Measurements from ENCODE around the gene TSPAN32.
"Not testable (repeated sequence)": the region's sequence is repeated elsewhere in the genome, so short reads cannot be mapped to it uniquely, and the experiment has no call there.

Gene TSPAN32

DNA sequence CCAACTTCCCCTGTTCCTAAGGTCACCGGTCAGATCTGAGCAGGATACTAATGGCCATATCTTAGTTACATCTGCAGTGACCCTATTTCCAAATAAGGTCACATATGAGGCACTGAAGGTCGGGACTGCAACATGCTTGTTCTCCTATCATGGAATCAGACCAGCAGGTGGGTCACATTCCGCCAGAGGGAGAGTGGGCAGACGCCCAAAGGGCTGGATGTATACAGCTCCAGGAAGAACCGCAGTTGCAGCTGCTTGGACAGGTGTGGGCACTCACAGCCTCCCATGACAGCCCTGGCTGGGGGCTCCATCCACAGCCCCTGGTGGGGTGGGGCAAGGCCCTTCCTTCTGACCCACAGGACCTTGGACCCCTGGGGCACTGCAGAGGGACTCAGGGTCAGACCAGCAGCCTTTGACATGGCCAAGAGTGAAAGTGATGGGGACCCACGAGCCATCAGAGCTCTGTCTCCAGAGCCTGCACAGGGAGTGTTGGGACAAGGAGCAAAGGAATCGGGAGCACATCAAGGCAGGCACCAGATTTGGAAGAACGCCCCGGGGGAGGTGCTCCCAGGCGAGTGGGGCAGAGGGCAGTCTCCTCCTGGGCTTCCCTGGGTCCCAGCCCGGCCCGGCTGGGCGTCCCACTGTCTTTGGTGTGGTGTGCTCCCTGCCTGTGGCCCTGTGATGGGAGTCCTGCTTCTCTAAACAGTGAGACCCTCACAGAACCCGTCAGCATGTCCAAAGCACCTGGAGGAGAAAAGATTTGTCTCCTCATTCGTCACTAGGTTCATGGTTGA, 62.0 kb downstream of the TSPAN32 start:
- no peak for DNase-seq (ENCODE audit: low read depth, low spot score)

- not testable (repeated sequence) for DNase-seq (ENCODE audit: low read depth, low spot score)
Measured at GRCh38 chr11:2364386-2364785, 62.6 kb downstream of the TSPAN32 start.

DNA sequence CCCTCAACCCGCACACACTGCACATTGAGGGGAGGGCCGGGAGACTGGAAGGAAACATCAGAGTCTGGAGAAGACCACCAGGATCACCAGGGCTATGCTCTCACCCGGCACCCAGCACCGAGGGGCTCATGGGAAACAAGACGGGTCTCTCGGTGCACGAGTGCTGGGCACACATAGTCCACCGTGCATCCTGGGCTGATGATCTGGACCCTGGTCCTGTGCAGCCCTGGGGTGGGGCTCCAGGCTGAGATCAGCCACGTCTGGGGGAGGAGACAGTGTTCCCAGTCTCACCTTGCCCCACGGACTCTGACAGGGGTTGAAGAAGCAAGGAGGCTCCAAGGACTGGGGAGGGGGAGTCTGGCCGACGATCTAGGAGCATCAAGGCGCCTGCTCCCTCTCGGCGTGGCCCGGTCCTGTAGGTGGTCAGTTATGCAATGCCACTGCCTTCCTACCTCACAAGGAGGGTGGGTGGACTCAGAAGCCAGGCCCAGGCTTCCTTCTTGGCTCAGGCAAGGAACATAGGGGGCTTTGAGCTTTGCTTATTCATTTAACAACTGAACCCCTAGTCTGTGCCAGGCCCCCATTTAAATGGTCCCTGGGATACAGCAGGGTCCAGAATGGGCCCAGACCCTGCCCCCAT, 63.9 kb downstream of the TSPAN32 start:
- no peak for DNase-seq (ENCODE audit: low read depth, low spot score)

DNA sequence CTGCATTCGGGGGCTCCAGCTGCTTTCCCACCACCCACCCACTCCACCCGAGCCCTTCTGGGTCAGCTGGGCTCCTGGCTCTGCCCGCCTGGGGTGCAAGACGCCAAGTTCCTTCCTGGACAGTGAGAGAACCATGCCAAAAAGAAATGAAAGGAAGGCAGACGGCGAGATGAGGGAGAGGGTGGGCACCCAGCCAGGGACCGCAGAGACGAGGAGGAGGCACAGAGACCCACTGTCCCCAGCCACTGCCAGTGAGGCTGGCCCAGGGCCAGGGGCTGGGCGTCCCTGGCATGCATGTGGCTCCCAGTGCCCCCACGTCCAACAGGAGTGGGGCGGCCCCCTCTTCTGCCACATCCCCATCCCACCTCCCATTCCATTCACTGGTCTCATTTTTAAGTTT, 64.5 kb downstream of the TSPAN32 start:
- no peak for DNase-seq (ENCODE audit: low read depth, low spot score)

DNA sequence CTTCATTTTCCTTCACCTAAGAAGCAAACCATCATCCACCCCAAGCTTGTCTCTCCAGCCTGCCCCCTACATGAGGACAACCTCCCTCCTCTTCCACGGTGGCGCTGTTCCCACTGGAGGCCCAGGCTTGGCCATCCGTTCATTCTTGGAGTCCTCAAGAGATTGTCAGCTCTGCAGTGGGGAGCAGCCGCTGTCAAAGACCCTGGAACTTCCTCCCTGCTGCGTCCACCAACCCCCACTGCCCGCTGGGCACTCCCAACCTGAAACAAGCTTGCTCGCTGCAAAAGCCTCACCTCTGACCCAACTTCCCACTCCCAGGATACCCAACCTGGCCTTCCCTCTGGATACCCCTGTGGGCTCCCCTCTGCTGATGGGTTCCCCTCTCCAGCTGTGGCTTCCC, 64.9 kb downstream of the TSPAN32 start:
- DNase-seq (ENCODE audit: low read depth, low spot score): no peak

DNA sequence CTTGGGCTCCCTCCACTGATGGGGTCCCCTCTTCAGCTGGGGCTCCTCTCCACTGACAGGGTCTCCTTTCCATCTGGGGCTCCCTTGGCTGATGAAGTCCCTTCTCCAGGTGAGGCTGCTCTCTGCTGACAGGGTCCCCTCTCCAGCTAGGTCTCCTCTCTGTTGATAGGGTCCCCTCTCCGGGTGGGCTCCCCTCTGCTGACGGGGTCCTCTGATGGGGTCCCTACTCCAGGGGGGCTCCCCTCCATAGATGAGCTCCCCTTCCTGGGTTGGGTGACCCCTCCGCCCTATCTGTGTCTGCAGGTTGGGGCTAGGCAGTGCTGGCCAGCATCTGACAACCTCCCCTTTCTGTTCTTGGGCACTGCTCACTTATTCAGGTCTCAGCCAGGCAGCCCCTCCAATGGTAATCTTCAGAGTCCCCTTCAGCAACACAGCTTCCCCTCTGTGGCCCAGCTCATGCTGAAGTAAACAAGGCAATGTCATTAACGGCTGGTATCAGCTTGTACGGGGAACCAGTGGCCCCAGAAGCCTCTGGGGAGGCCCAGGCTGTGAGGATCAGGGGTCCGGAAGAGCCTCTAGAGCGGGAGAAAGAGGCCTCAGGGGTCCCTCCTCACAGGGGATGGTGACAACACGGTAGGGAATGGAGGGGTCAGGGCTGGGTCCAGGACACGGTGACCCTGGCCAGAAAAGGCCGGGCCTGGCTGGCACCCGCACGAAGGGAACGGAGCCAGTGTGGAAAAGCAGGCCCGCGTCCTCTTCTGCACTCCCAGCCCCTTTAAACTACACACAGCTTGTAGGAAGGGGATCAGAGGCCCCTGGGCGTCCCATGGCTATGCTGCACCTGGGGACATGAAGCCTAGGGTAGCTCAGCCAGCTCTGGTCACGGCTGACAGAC, 65.7 kb downstream of the TSPAN32 start:
- DNase-seq (ENCODE audit: low read depth, low spot score): no peak
